CMK (cell line): ENCODE results near the gene SPHK2.
"Not testable (repeated sequence)": the region's sequence is repeated elsewhere in the genome, so short reads cannot be mapped to it uniquely, and the experiment has no call there.

Experiments used
- DNase-seq: peaks from one replicate; pipeline ENCODE4 v3.0.0-alpha.2; 2010; ENCODE audit warnings: low read depth

Gene SPHK2

GRCh38 chr19:48624791-48625723 lies 5.8 kb downstream of the SPHK2 start:
- DNase-seq, result no peak

GRCh38 chr19:48625891-48626327 lies 6.6 kb downstream of the SPHK2 start:
- no peak for DNase-seq

- DNase-seq, result no peak
These were observed 8.0 kb downstream of the SPHK2 start for GRCh38 chr19:48627201-48627864.

GRCh38 chr19:48627865-48628314 lies 8.6 kb downstream of the SPHK2 start:
- no peak for DNase-seq

- DNase-seq, result no peak
These were observed 9.4 kb downstream of the SPHK2 start for GRCh38 chr19:48628486-48629296.

- no peak for DNase-seq
These were observed 9.9 kb downstream of the SPHK2 start for GRCh38 chr19:48629297-48629598.

GRCh38 chr19:48629599-48630295 lies 10.4 kb downstream of the SPHK2 start:
- no peak for DNase-seq

GRCh38 chr19:48630296-48631063 lies 11.2 kb downstream of the SPHK2 start:
- peak; percentile 74 for DNase-seq

- no peak for DNase-seq
These were observed 11.9 kb downstream of the SPHK2 start for GRCh38 chr19:48631225-48631624.

- not testable (repeated sequence) for DNase-seq
These were observed 13.0 kb downstream of the SPHK2 start for GRCh38 chr19:48632286-48632685.

GRCh38 chr19:48632692-48633147 lies 13.4 kb downstream of the SPHK2 start:
- DNase-seq, result no peak

GRCh38 chr19:48633148-48634035 lies 14.1 kb downstream of the SPHK2 start:
- no peak for DNase-seq

GRCh38 chr19:48634036-48634342 lies 14.7 kb downstream of the SPHK2 start:
- no peak for DNase-seq

- DNase-seq, result peak; percentile 97
These were observed 15.3 kb downstream of the SPHK2 start for GRCh38 chr19:48634424-48635262.

GRCh38 chr19:48635263-48635965 lies 16.1 kb downstream of the SPHK2 start:
- DNase-seq, result peak; percentile 75

GRCh38 chr19:48635966-48636858 lies 16.9 kb downstream of the SPHK2 start:
- DNase-seq, result no peak

GRCh38 chr19:48636859-48637448 lies 17.6 kb downstream of the SPHK2 start, which contains the start of gene DBP:
Gene DBP (minus strand): TSS chr19:48637379. CDS start chr19:48636994, 385 bp downstream.
- DNase-seq, result no peak
